GM10248 (cell line): ENCODE results near the gene RBM26.

Experiments used
- CTCF ChIA-PET: fragments of 300-600 bp; sonication (Branson Sonifier 250); formaldehyde crosslinking; extraction: SDS; loops from one replicate; lab custom pipeline; 2021; ENCODE audit warnings: antibody characterized with exemption; lab: Yijun Ruan, JAX
- POLR2A ChIA-PET: fragments of 350-650 bp; sonication (Branson Sonifier 250); formaldehyde crosslinking; extraction: SDS; loops from one replicate; lab custom pipeline; 2020; ENCODE audit warnings: antibody characterized with exemption; lab: Yijun Ruan, JAX
- DNase-seq: peaks from one replicate; pipeline ENCODE4 v3.0.0; 2012; ENCODE audit errors: extremely low spot score
- TF ChIP-seq, protein P1 (sequence below): IDR thresholded peaks from 2 replicates; pipeline ENCODE4 v1.5.1; 2012; ENCODE audit warnings: mild to moderate bottlenecking, low read depth; ENCODE audit errors: extremely low read depth, missing control alignments, control extremely low read depth

RBM26 gene

DNA sequence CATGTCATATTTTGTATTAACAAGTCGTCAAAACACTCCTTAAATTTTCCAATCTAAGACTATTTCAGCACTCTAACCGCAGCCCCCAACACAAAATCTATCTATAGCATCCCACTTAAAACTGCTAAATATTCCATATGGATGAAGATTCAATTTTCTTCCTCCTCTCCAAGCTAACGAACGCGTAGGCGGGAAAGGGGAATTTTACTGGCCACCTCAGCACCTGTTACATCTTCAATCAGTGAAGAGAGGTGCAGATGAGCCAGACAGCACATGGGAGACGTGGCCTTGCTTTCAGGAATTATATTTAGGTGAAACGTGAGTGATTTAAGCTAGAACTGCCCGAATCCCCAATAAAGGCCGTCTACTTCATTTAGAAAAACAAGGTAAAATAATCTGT lies 1.1 kb downstream of the RBM26 start:
- peak; percentile 21 for DNase-seq
- TF ChIP-seq, protein P1, sequence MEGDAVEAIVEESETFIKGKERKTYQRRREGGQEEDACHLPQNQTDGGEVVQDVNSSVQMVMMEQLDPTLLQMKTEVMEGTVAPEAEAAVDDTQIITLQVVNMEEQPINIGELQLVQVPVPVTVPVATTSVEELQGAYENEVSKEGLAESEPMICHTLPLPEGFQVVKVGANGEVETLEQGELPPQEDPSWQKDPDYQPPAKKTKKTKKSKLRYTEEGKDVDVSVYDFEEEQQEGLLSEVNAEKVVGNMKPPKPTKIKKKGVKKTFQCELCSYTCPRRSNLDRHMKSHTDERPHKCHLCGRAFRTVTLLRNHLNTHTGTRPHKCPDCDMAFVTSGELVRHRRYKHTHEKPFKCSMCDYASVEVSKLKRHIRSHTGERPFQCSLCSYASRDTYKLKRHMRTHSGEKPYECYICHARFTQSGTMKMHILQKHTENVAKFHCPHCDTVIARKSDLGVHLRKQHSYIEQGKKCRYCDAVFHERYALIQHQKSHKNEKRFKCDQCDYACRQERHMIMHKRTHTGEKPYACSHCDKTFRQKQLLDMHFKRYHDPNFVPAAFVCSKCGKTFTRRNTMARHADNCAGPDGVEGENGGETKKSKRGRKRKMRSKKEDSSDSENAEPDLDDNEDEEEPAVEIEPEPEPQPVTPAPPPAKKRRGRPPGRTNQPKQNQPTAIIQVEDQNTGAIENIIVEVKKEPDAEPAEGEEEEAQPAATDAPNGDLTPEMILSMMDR, result no peak
- ChIA-PET POLR2A (no interaction called here), CTCF (interaction anchor here (0.7 to 6.7 kb wide), 8 partner anchors 10 to 167 kb away, joined by 3 to 53 read pairs (median 4); no protein-coding TSS in a partner anchor)

DNA sequence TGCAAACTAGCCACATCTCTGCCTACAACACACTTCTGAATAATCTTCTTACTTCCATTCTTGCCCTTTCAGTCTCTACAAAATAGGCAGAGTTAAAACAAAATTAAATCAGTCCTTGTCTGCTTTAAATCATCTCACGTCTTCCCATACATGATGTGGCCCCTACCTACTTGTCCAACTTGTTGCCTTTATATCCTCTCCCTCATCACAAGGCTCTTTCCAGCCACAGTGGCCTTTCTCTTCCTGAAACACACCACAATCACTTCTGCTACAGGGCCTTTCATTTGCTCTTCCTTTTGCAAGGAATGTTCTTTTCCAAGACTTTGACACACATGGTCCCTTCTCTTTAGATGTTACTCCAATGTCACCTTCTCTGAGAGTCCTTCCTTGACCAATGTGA lies 1.7 kb downstream of the RBM26 start:
- no peak for DNase-seq
- CTCF ChIA-PET, result interaction anchor here (0.7 to 6.7 kb wide), 4 partner anchors 10 to 23 kb away, joined by 3 to 53 read pairs (median 4); no protein-coding TSS in a partner anchor
- TF ChIP-seq, protein P1, result no peak
- POLR2A ChIA-PET, result no interaction called here

DNA sequence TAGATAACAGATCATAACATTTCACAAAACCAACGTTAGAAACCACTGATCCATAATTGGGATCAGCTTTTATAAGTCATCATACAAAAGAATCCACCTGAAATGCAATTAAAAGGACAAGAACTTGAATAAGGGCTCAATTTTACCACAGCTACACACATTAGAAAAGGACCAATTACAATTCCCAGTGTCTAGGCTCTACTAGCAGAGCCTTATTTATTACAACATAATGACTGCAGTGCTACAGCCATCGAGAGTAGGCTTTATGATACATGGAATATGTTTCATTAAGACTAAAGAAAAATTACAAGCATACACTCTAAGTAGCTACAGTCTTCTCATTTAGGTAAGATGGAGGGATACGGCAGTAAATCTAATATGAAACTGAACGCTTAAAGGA lies 2.9 kb downstream of the RBM26 start:
- no peak for DNase-seq
- TF ChIP-seq, protein P1, result no peak
- CTCF ChIA-PET, result interaction anchor here (6.7 kb wide), 1 partner anchor 10 kb away, joined by 53 read pairs; no protein-coding TSS in a partner anchor
- POLR2A ChIA-PET, result no interaction called here

- POLR2A ChIA-PET, result interaction anchor here (0.6 kb wide), 1 partner anchor 30 kb away, joined by 3 read pairs; no protein-coding TSS in a partner anchor
- no peak for DNase-seq
- CTCF ChIA-PET, result interaction anchor here (0.8 to 6.7 kb wide), 2 partner anchors 9 to 109 kb away, joined by 3 to 53 read pairs; no protein-coding TSS in a partner anchor
- TF ChIP-seq, protein P1, result no peak
Measured at GRCh38 chr13:79402679-79403078, 3.4 kb downstream of the RBM26 start.

- ChIA-PET CTCF (interaction anchor here (0.8 to 6.7 kb wide), 4 partner anchors 9 to 109 kb away, joined by 3 to 53 read pairs (median 4); no protein-coding TSS in a partner anchor), POLR2A (interaction anchor here (0.6 kb wide), 1 partner anchor 30 kb away, joined by 3 read pairs; no protein-coding TSS in a partner anchor)
Measured at GRCh38 chr13:79402074-79402635, 3.9 kb downstream of the RBM26 start.

More at GRCh38 chr13:79402074-79402635, 3.9 kb downstream of the RBM26 start:
- TF ChIP-seq, protein P1, result no peak
- DNase-seq, result no peak
